22Rv1 (cell line): ENCODE results near the gene DDI1.

Experiments
- H3K27ac ChIP-seq: fragments of 450-650 bp; 2 replicates; pipeline ENCODE4 v1.5.1; 2017
- CTCF ChIP-seq: fragments of 450-650 bp; IDR thresholded peaks from 2 replicates; pipeline ENCODE4 v1.5.1; 2017; ENCODE audit warnings: mild to moderate bottlenecking
- ZFX ChIP-seq: fragments of 450-650 bp; IDR thresholded peaks from 2 replicates; pipeline ENCODE4 v1.6.1; 2017; ENCODE audit warnings: antibody characterized with exemption, borderline replicate concordance

DDI1 gene

GRCh38 chr11:104060820-104061219, 24.4 kb downstream of the DDI1 start:
- TF ChIP-seq ZFX (no peak), CTCF (no peak)
- no peak overlapping the region for H3K27ac ChIP-seq

- no peak overlapping the region for H3K27ac ChIP-seq
- TF ChIP-seq ZFX, result no peak
- no peak for TF ChIP-seq CTCF
Measured at GRCh38 chr11:104061853-104062521, 25.5 kb downstream of the DDI1 start.

GRCh38 chr11:104064034-104064630, 27.7 kb downstream of the DDI1 start:
- H3K27ac ChIP-seq, result no peak overlapping the region
- TF ChIP-seq CTCF (no peak), ZFX (no peak)

GRCh38 chr11:104067534-104067933, 31.1 kb downstream of the DDI1 start:
- TF ChIP-seq CTCF (no peak), ZFX (no peak)

GRCh38 chr11:104073950-104074705, 37.7 kb downstream of the DDI1 start:
- TF ChIP-seq ZFX (no peak), CTCF (no peak)

More at GRCh38 chr11:104067534-104067933, 31.1 kb downstream of the DDI1 start:
- H3K27ac ChIP-seq, result no peak overlapping the region

GRCh38 chr11:104075091-104075490, 38.7 kb downstream of the DDI1 start:
- TF ChIP-seq ZFX, result no peak
- TF ChIP-seq CTCF, result no peak
- H3K27ac ChIP-seq, result no peak overlapping the region

More at GRCh38 chr11:104073950-104074705, 37.7 kb downstream of the DDI1 start:
- H3K27ac ChIP-seq, result no peak overlapping the region

- no peak for TF ChIP-seq CTCF
- H3K27ac ChIP-seq, result no peak overlapping the region
Measured at GRCh38 chr11:104075706-104076105, 39.3 kb downstream of the DDI1 start.
